Sigmoid colon (tissue), 7 donors: ENCODE measurements around the gene RTN4RL2. TPM values are rescaled to one million over a fixed set of nuclear protein-coding genes. Genes with fewer than 3 reads are reported as not detected.

Experiments
- DNase-seq: peaks from one replicate; pipeline ENCODE4 v3.0.0-alpha.2; 2019
- H3K27ac ChIP-seq, 4 donors: fragments of 200-600 bp; sonication (generic); one replicate each; pipeline ENCODE4 v1.5.1; 2016 to 2019; ENCODE audit warnings: mild to moderate bottlenecking in 1 of 4
- H3K27me3 ChIP-seq, 3 donors: fragments of 200-600 bp; sonication (generic); one replicate each; pipeline ENCODE4 v1.5.1; 2019; ENCODE audit warnings: mild to moderate bottlenecking in 1 of 3
- H3K36me3 ChIP-seq, 4 donors: fragments of 200-600 bp; sonication (generic); one replicate each; pipeline ENCODE4 v1.5.1; 2016 to 2019
- H3K4me1 ChIP-seq, 4 donors: fragments of 200-600 bp; sonication (generic); one replicate each; pipeline ENCODE4 v1.5.1; 2017 to 2019
- H3K4me3 ChIP-seq, 4 donors: fragments of 200-600 bp; sonication (generic); one replicate each; pipeline ENCODE4 v1.5.1; 2017 to 2019; ENCODE audit warnings: mild to moderate bottlenecking in 2 of 4, moderate library complexity in 1 of 4
- H3K9me3 ChIP-seq, 4 donors: fragments of 200-600 bp in 3 of 4; sonication (generic) in 3 of 4; one replicate each; pipeline versions ENCODE4 v1.5.1 to v1.6.1; 2013 to 2019
- CTCF ChIP-seq, 4 experiments: fragments of 450-650 bp in 3 of 4; fragments of 200-600 bp in 1 of 4; IDR thresholded peaks; one replicate each; pipeline ENCODE4 v1.5.1; 2016 to 2019; ENCODE audit warnings: antibody characterized with exemption in 4 of 4, mild to moderate bottlenecking in 3 of 4, moderate library complexity in 2 of 4
- EP300 ChIP-seq, 4 donors: sonication (generic); formaldehyde crosslinking; IDR thresholded peaks; one replicate each; pipeline ENCODE4 v1.6.1; 2017; ENCODE audit warnings: antibody characterized with exemption in 4 of 4
- POLR2A ChIP-seq, 2 donors: fragments of 450-650 bp; IDR thresholded peaks; one replicate each; pipeline ENCODE4 v1.6.1; 2016; ENCODE audit warnings: antibody characterized with exemption in 2 of 2, mild to moderate bottlenecking in 2 of 2, moderate library complexity in 2 of 2
- POLR2AphosphoS5 ChIP-seq, 4 donors: sonication (generic); formaldehyde crosslinking; IDR thresholded peaks; one replicate each; pipeline ENCODE4 v1.6.1; 2017; ENCODE audit warnings: antibody characterized with exemption in 4 of 4
- WGBS, 2 donors: extraction: QIAGEN DNeasy Blood & Tissue Kit; methylation state at CpG; one replicate each; pipeline ENCODE4 v1.1.7; 2013; 5-methylcytosine and 5-hydroxymethylcytosine counted together
- intact Hi-C: fragments of 100-400 bp; cut with DNase I; formaldehyde crosslinking; loops from one replicate; pipeline ENCODE4 v1.15.1; 2023
- polyA plus RNA-seq, 3 donors: library from polyadenylated mRNA; stranded (reverse); fragments of 200-250 nt; gene quantifications; one replicate each; pipeline ENCODE4 v1.2.3, GENCODE V29; 2013
- total RNA-seq, 4 donors: library from RNA; depleted of rRNA; stranded (reverse); fragments of >200 nt; gene quantifications; one replicate each; pipeline ENCODE4 v1.1.0, GENCODE V29; 2016
- donor health status: healthy with polysubstance abuse.
- donor health status: Bipolar disorder and iron deficiency.
- donor health status: healthy.

Gene RTN4RL2
- total and polyA plus RNA-seq, 7 donors = 0.41 to 0.66 (median 0.61) TPM; not detected in 3

- H3K9me3 ChIP-seq = no peaks in the 10 kb centered on the region
- peaks cover 0 to 46% (median 38%) of the 10 kb centered on the region in 4 donors for H3K4me1 ChIP-seq
- H3K4me3 ChIP-seq = no peak overlapping the region
- H3K36me3 ChIP-seq = peaks cover 0 to 37% (median 4%) of the 10 kb centered on the region in 4 donors
- no peak for DNase-seq
- H3K27me3 ChIP-seq = no peaks in the 10 kb centered on the region
- intact Hi-C loops = no loop called here
- no peak overlapping the region for H3K27ac ChIP-seq
- 81 to 87% methylated on average over 4 of the region's 4 CpGs for WGBS, 2 donors
- TF ChIP-seq POLR2AphosphoS5 (IDR thresholded peaks at IDR 0.05) = no peak
These were observed 37.7 kb upstream of the RTN4RL2 start for GRCh38 chr11:57422669-57423068.

- Histone ChIP-seq H3K9me3 (no peaks in the 10 kb centered on the region), H3K4me3 (peak overlapping the region in 1 of 4 donors; percentile 16), H3K36me3 (peaks cover 0 to 27% (median 2%) of the 10 kb centered on the region in 4 donors), H3K27me3 (no peaks in the 10 kb centered on the region), H3K27ac (peak overlapping the region; percentile 89 to 96 (median 93)), H3K4me1 (peaks cover 0 to 50% (median 46%) of the 10 kb centered on the region in 4 donors)
- DNase-seq = no peak
- TF ChIP-seq POLR2A (IDR thresholded peaks at IDR 0.05) = no peak
- TF ChIP-seq EP300 (IDR thresholded peaks at IDR 0.05) = no peak
- TF ChIP-seq CTCF (IDR thresholded peaks at IDR 0.05) = no peak
- no peak for TF ChIP-seq POLR2AphosphoS5 (IDR thresholded peaks at IDR 0.05)
- intact Hi-C loops = no loop called here
- 85 to 93% methylated on average over 9 of the region's 9 CpGs for WGBS, 2 donors
These were observed 36.1 kb upstream of the RTN4RL2 start for GRCh38 chr11:57424137-57424791.

GRCh38 chr11:57424792-57425564, 35.4 kb upstream of the RTN4RL2 start:
- Histone ChIP-seq H3K36me3 (peaks cover 0 to 20% (median 2%) of the 10 kb centered on the region in 4 donors), H3K27me3 (no peaks in the 10 kb centered on the region), H3K9me3 (no peaks in the 10 kb centered on the region), H3K4me3 (peak overlapping the region in 1 of 4 donors; percentile 59), H3K4me1 (peaks cover 0 to 50% (median 46%) of the 10 kb centered on the region in 4 donors), H3K27ac (peak overlapping the region; percentile 89 to 96 (median 93))
- intact Hi-C loops = no loop called here
- TF ChIP-seq EP300 (IDR thresholded peaks at IDR 0.05) (peak in 1 of 4 donors; percentile 43), CTCF (IDR thresholded peaks at IDR 0.05) (no peak), POLR2AphosphoS5 (IDR thresholded peaks at IDR 0.05) (peak in 2 of 4 donors; percentile 48 to 73), POLR2A (IDR thresholded peaks at IDR 0.05) (no peak)
- 40 to 63% methylated on average over 15 of the region's 15 CpGs for WGBS, 2 donors
- DNase-seq = peak; percentile 91

- H3K36me3 ChIP-seq = peaks cover 0 to 12% (median 0%) of the 10 kb centered on the region in 4 donors
- TF ChIP-seq EP300 (IDR thresholded peaks at IDR 0.05) (peak in 2 of 4 donors; percentile 37 to 71), POLR2AphosphoS5 (IDR thresholded peaks at IDR 0.05) (peak; percentile 39 to 85 (median 72)), CTCF (IDR thresholded peaks at IDR 0.05) (no peak), POLR2A (IDR thresholded peaks at IDR 0.05) (peak in 1 of 2 donors; percentile 11)
- 62 to 73% methylated on average over 15 of the region's 15 CpGs for WGBS, 2 donors
- H3K9me3 ChIP-seq = no peaks in the 10 kb centered on the region
- peak; percentile 94 for DNase-seq
- H3K27me3 ChIP-seq = no peaks in the 10 kb centered on the region
- peak overlapping the region; percentile 89 to 96 (median 93) for H3K27ac ChIP-seq
- intact Hi-C loops = no loop called here
- peak overlapping the region in 3 of 4 donors; percentile 52 to 59 (median 52) for H3K4me3 ChIP-seq
- peaks cover 0 to 50% (median 46%) of the 10 kb centered on the region in 4 donors for H3K4me1 ChIP-seq
These were observed 34.5 kb upstream of the RTN4RL2 start for GRCh38 chr11:57425565-57426438.
